H1 (cell line): ENCODE data around the gene HCK. TPM values are rescaled to one million over a fixed set of nuclear protein-coding genes. Genes with fewer than 3 reads are reported as not detected.
A peak's percentile ranks its signal among the peaks of the same experiment; 100 is the strongest.

Experiments used
- CTCF ChIA-PET: fragments of 300-600 bp; sonication (Branson Sonifier 250); formaldehyde crosslinking; loops from one replicate; lab custom pipeline; 2021; ENCODE audit not compliant: partially characterized antibody; lab: Charles Lee
- POLR2A ChIA-PET: fragments of 300-600 bp; sonication (Branson Sonifier 250); formaldehyde crosslinking; loops from one replicate; lab custom pipeline; 2021; ENCODE audit warnings: inconsistent platforms; ENCODE audit not compliant: partially characterized antibody; lab: Charles Lee
- DNase-seq, 2 experiments: peaks; one replicate each; pipeline versions ENCODE4 v3.0.0 to v3.0.0-alpha.2; 2010 to 2022; ENCODE audit warnings: low spot score in 2 of 2, low read depth in 1 of 2, mixed read lengths in 1 of 2
- FAIRE-seq: peaks from 2 replicates; lab custom pipeline; 2011; peaks lifted over from hg19 to GRCh38; lab: Jason Lieb, UNC
- H2AFZ ChIP-seq: 2 replicates; pipeline ENCODE4 v1.8.1; 2012; ENCODE audit warnings: low read length, inconsistent platforms
- H2AK5ac ChIP-seq: 2 replicates; pipeline ENCODE4 v1.6.1; 2013; ENCODE audit warnings: low read depth, low read length
- H2BK120ac ChIP-seq: replicated peaks from 2 replicates; pipeline ENCODE3; 2013; ENCODE audit warnings: low read depth, low read length, inconsistent platforms
- H2BK12ac ChIP-seq: 2 replicates; pipeline ENCODE4 v1.6.1; 2013; ENCODE audit warnings: low read depth, low read length
- H2BK15ac ChIP-seq: 2 replicates; pipeline ENCODE4 v1.6.1; 2013; ENCODE audit warnings: low read length
- H2BK20ac ChIP-seq: 2 replicates; pipeline ENCODE4 v1.6.1; 2013; ENCODE audit warnings: low read length
- H2BK5ac ChIP-seq: 2 replicates; pipeline ENCODE4 v1.6.1; 2013; ENCODE audit warnings: low read depth, low read length
- H3K14ac ChIP-seq: 2 replicates; pipeline ENCODE4 v1.6.1; 2013; ENCODE audit warnings: inconsistent platforms; ENCODE audit not compliant: insufficient read length
- H3K18ac ChIP-seq: 2 replicates; pipeline ENCODE4 v1.6.1; 2013; ENCODE audit warnings: low read length; ENCODE audit errors: extremely low read depth
- H3K23ac ChIP-seq: 2 replicates; pipeline ENCODE4 v1.6.1; 2013; ENCODE audit warnings: inconsistent platforms; ENCODE audit not compliant: insufficient read length
- H3K23me2 ChIP-seq: 2 replicates; pipeline ENCODE4 v1.6.1; 2013; ENCODE audit warnings: low read depth, low read length
- H3K27ac ChIP-seq: 2 replicates; pipeline ENCODE4 v1.6.1; 2011; ENCODE audit warnings: low read depth, low read length, inconsistent platforms
- H3K27me3 ChIP-seq, 4 experiments: replicated peaks in 1 of 4; 1 replicate in 1 of 4; 2 replicates in 3 of 4; pipeline versions ENCODE4 v1.6.1 to v1.8.1; 2011 to 2013; ENCODE audit warnings: low read length in 3 of 4, mild to moderate bottlenecking in 3 of 4, inconsistent platforms in 2 of 4, mixed read lengths in 2 of 4, moderate library complexity in 1 of 4; ENCODE audit not compliant: control insufficient read depth in 3 of 4, insufficient read depth in 3 of 4; ENCODE audit errors: extremely low read depth in 1 of 4
- H3K36me3 ChIP-seq, 4 experiments: 2 replicates each; pipeline versions ENCODE4 v1.6.1 to v1.8.1; 2011 to 2013; ENCODE audit warnings: mild to moderate bottlenecking in 4 of 4, low read length in 3 of 4, moderate library complexity in 2 of 4, control low read depth in 1 of 4, inconsistent platforms in 1 of 4; ENCODE audit not compliant: insufficient read depth in 4 of 4, control insufficient read depth in 2 of 4
- H3K4ac ChIP-seq: replicated peaks from 2 replicates; pipeline ENCODE3; 2013; ENCODE audit warnings: low read length, low read depth, mixed read lengths, inconsistent platforms; ENCODE audit not compliant: insufficient read length
- H3K4me1 ChIP-seq, 4 experiments: replicated peaks in 1 of 4; 1 replicate in 1 of 4; 2 replicates in 3 of 4; pipeline versions ENCODE4 v1.6.1 to v1.8.1; 2011 to 2013; ENCODE audit warnings: low read length in 3 of 4, inconsistent platforms in 2 of 4, mixed read lengths in 1 of 4; ENCODE audit not compliant: insufficient read depth in 4 of 4, control insufficient read depth in 3 of 4
- H3K4me2 ChIP-seq, 2 experiments: 2 replicates each; pipeline versions ENCODE4 v1.6.1 to v1.8.1; 2011 to 2013; ENCODE audit warnings: low read depth in 2 of 2, low read length in 2 of 2, control low read depth in 1 of 2, inconsistent platforms in 1 of 2, mild to moderate bottlenecking in 1 of 2; ENCODE audit not compliant: insufficient read depth in 1 of 2
- H3K4me3 ChIP-seq, 4 experiments: fragments of 200-600, 300-600 bp in 1 of 4; sonication (generic), shearing (Covaris generic), sonication (Bioruptor Twin) in 1 of 4; 2 replicates each; pipeline versions ENCODE4 v1.5.1 to v1.8.1; 2011 to 2016; ENCODE audit warnings: low read length in 4 of 4, low read depth in 3 of 4, control low read depth in 2 of 4, inconsistent platforms in 2 of 4, mild to moderate bottlenecking in 2 of 4, mixed read lengths in 1 of 4, moderate library complexity in 1 of 4; ENCODE audit not compliant: insufficient read depth in 2 of 4; ENCODE audit errors: extremely low read depth in 1 of 4
- H3K56ac ChIP-seq: replicated peaks from 2 replicates; pipeline ENCODE3; 2013; ENCODE audit warnings: low read depth, mild to moderate bottlenecking, mixed read lengths, low read length, inconsistent platforms; ENCODE audit not compliant: insufficient read length
- H3K79me1 ChIP-seq: 2 replicates; pipeline ENCODE4 v1.6.1; 2013; ENCODE audit warnings: low read depth, low read length, control low read depth
- H3K79me2 ChIP-seq, 2 experiments: 2 replicates each; pipeline versions ENCODE4 v1.6.1 to v1.8.1; 2012 to 2013; ENCODE audit warnings: low read length in 2 of 2, mild to moderate bottlenecking in 2 of 2, inconsistent platforms in 1 of 2; ENCODE audit not compliant: insufficient read depth in 2 of 2, control insufficient read depth in 1 of 2
- H3K9ac ChIP-seq, 4 experiments: replicated peaks in 1 of 4; 1 replicate in 1 of 4; 2 replicates in 3 of 4; pipeline versions ENCODE4 v1.6.1 to v1.8.1; 2011 to 2013; ENCODE audit warnings: low read depth in 3 of 4, low read length in 3 of 4, control low read depth in 2 of 4, mild to moderate bottlenecking in 2 of 4, moderate library complexity in 2 of 4, inconsistent platforms in 1 of 4; ENCODE audit errors: extremely low read depth in 1 of 4
- H3K9me3 ChIP-seq, 2 experiments: 2 replicates each; pipeline versions ENCODE4 v1.6.1 to v1.8.1; 2012 to 2013; ENCODE audit warnings: mild to moderate bottlenecking in 2 of 2, moderate library complexity in 2 of 2, control low read depth in 1 of 2, inconsistent platforms in 1 of 2, low read depth in 1 of 2, low read length in 1 of 2, mixed read lengths in 1 of 2; ENCODE audit not compliant: insufficient read depth in 2 of 2
- H4K20me1 ChIP-seq, 2 experiments: replicated peaks in 1 of 2; 2 replicates each; pipeline versions ENCODE3 to v1.8.1; 2011 to 2013; ENCODE audit warnings: inconsistent platforms in 2 of 2, low read length in 2 of 2, mild to moderate bottlenecking in 1 of 2; ENCODE audit not compliant: insufficient read depth in 2 of 2, control insufficient read depth in 1 of 2
- H4K5ac ChIP-seq: 2 replicates; pipeline ENCODE4 v1.6.1; 2013; ENCODE audit warnings: low read length, low read depth, mixed read lengths, inconsistent platforms; ENCODE audit not compliant: insufficient read length
- H4K8ac ChIP-seq: 2 replicates; pipeline ENCODE4 v1.8.0; 2013; ENCODE audit warnings: mild to moderate bottlenecking, moderate library complexity, low read length, inconsistent platforms; ENCODE audit not compliant: insufficient read depth; ENCODE audit errors: extremely low read depth
- H4K91ac ChIP-seq: replicated peaks from 2 replicates; pipeline ENCODE3; 2013; ENCODE audit warnings: low read length, mixed read lengths, inconsistent platforms; ENCODE audit not compliant: insufficient read length
- RAD21 ChIP-seq, 2 experiments: IDR thresholded peaks in 1 of 2; conservative IDR thresholded peaks in 1 of 2; 2 replicates each; pipeline ENCODE4 v1.6.1; 2011; ENCODE audit warnings: low read depth in 2 of 2, low read length in 2 of 2, improper control_type of control experiment in 1 of 2, inconsistent platforms in 1 of 2, mild to moderate bottlenecking in 1 of 2, moderate library complexity in 1 of 2
- SIN3A ChIP-seq, 2 experiments: IDR thresholded peaks in 1 of 2; conservative IDR thresholded peaks in 1 of 2; 2 replicates each; pipeline ENCODE4 v1.6.1; 2011 to 2012; ENCODE audit warnings: low read length in 2 of 2, improper control_type of control experiment in 1 of 2, low read depth in 1 of 2, mild to moderate bottlenecking in 1 of 2
- SRF ChIP-seq: IDR thresholded peaks from 2 replicates; pipeline ENCODE4 v1.6.1; 2011; ENCODE audit warnings: mild to moderate bottlenecking, low read depth, low read length, moderate library complexity
- TAF1 ChIP-seq: IDR thresholded peaks from 2 replicates; pipeline ENCODE4 v1.6.1; 2011; ENCODE audit warnings: mild to moderate bottlenecking, low read depth, low read length
- TEAD4 ChIP-seq: IDR thresholded peaks from 2 replicates; pipeline ENCODE4 v1.6.1; 2012; ENCODE audit warnings: low read depth, low read length, inconsistent platforms, mixed read lengths
- WGBS, 2 experiments: shearing (Covaris generic) in 1 of 2; methylation state at CpG; one replicate each; pipeline versions ENCODE4 v1.1.6 to v1.1.7; 2013 to 2015; ENCODE audit warnings: low lambda C conversion rate in 2 of 2, mixed read lengths in 2 of 2, inconsistent platforms in 1 of 2, low coverage in 1 of 2, missing lambda C conversion rate in 1 of 2; ENCODE audit not compliant: insufficient replicate concordance in 2 of 2, insufficient coverage in 1 of 2, insufficient read length in 1 of 2; ENCODE audit errors: extremely low coverage in 1 of 2, missing lambda C conversion rate in 1 of 2; 5-methylcytosine and 5-hydroxymethylcytosine counted together
- polyA plus RNA-seq, 7 experiments: library from polyadenylated mRNA; depleted of rRNA in 3 of 7; stranded (reverse) in 5 of 7; unstranded in 2 of 7; fragments of >200 nt in 5 of 7; fragments of 200-250 nt in 2 of 7; gene quantifications; 1 replicate in 5 of 7; 2 replicates in 1 of 7; 4 replicates in 1 of 7; pipeline versions ENCODE4 v1.2.1 to v1.2.3, GENCODE V29; 2011 to 2013; ENCODE audit warnings: missing spikeins in 2 of 7, mixed read lengths in 2 of 7
- total RNA-seq: library from RNA; stranded (reverse); fragmentation: NEBNext Ultra II Directional; extraction: Animal tissue kit (Norgen Biotek cat#: 25700); gene quantifications from 2 replicates; pipeline ENCODE4 v1.2.1, GENCODE V29; 2021

The HCK gene
- total and polyA plus RNA-seq, 2 of the 8 experiments (the other 6 are each of a cell fraction or from before 2014, with no cell fraction given) = 0.37 to 4.3 TPM

- Histone ChIP-seq H4K8ac (no peak overlapping the region), H3K9me3 (no peaks in the 10 kb centered on the region; a peak in 1 of 4 replicates), H3K4me2 (peak overlapping the region; percentile 82 to 100), H3K23ac (no peak overlapping the region), H2BK120ac (no peak overlapping the region), H3K36me3 (no peaks in the 10 kb centered on the region), H2BK5ac (no peak overlapping the region), H2BK15ac (no peak overlapping the region), H3K79me2 (no peaks in the 10 kb centered on the region), H3K18ac (peak overlapping the region; percentile 85), H3K4ac (no peak overlapping the region), H3K4me1 (peaks cover 2 to 14% (median 7%) of the 10 kb centered on the region in 4 experiments; a peak in 6 of 7 replicates), H4K20me1 (no peaks in the 10 kb centered on the region), H3K79me1 (no peaks in the 10 kb centered on the region), H3K23me2 (peaks cover 8% of the 10 kb centered on the region), H2AFZ (0 out of 2 replicates have a peak overlapping the region, but pooled peaks have one; percentile 29), H4K91ac (no peak overlapping the region), H3K14ac (no peak overlapping the region), H3K9ac (peak overlapping the region in 1 of 4 experiments; percentile 48; a peak in 2 of 7 replicates), H3K27me3 (peaks cover 0 to 8% (median under 1%) of the 10 kb centered on the region in 4 experiments; a peak in 4 of 7 replicates), H3K56ac (no peak overlapping the region), H3K27ac (no peak overlapping the region), H2AK5ac (no peak overlapping the region), H2BK12ac (no peak overlapping the region), H3K4me3 (peak overlapping the region; percentile 53 to 77 (median 62); a peak in 7 of 8 replicates), H2BK20ac (no peak overlapping the region), H4K5ac (no peak overlapping the region)
- ChIA-PET POLR2A (interaction anchor here (0.9 to 1.8 kb wide), 7 partner anchors 9 to 90 kb away, joined by 3 to 8 read pairs (median 3); partner anchors contain the start of genes PDRG1 and TM9SF4), CTCF (interaction anchor here (0.6 to 5.9 kb wide), 17 partner anchors 12 to 196 kb away, joined by 3 to 85 read pairs (median 4); partner anchors contain the start of gene PDRG1)
- WGBS, 2 experiments = 74% methylated on average over 11 of the region's 11 CpGs; no CpG with 5 or more reads in 1 of the 2 experiments
- DNase-seq (no peak), FAIRE-seq (no peak)
- no peak for TF ChIP-seq RAD21 (IDR thresholded peaks at IDR 0.05 in 1 of 2, conservative IDR thresholded peaks at IDR 0.05 in 1 of 2; ENCODE audit: low read depth in 2 of 2, low read length in 2 of 2)
- TF ChIP-seq TAF1 = no peak
- TF ChIP-seq SIN3A (conservative IDR thresholded peaks at IDR 0.05 in 1 of 2, IDR thresholded peaks at IDR 0.05 in 1 of 2; ENCODE audit: low read depth in 1 of 2, low read length in 2 of 2) = peak in 1 of 2 experiments; percentile 10; a peak in 1 of 4 replicates
- no peak for TF ChIP-seq SRF
- no peak for TF ChIP-seq TEAD4
Observed at GRCh38 chr20:32019563-32020463, 32.2 kb upstream of the HCK start.
